ENCODE data around the gene ADGRG6.
"Not testable (repeated sequence)": the region's sequence is repeated elsewhere in the genome, so short reads cannot be mapped to it uniquely, and the experiment has no call there.

The ADGRG6 gene

GRCh38 chr6:142279350-142280180, 22.2 kb upstream of the ADGRG6 start:
- DNase-seq (ENCODE audit: extremely low spot score) = no peak
- no peak for TF ChIP-seq FOXM1 (IDR thresholded peaks at IDR 0.05; ENCODE audit: borderline replicate concordance)
- no peak for TF ChIP-seq L3MBTL2 (conservative IDR thresholded peaks at IDR 0.05)
- no peak for TF ChIP-seq SUZ12 (IDR thresholded peaks at IDR 0.05)
- TF ChIP-seq ELF4 (IDR thresholded peaks at IDR 0.05) = no peak
- no peak for TF ChIP-seq TARDBP (IDR thresholded peaks at IDR 0.05)
- no peak for TF ChIP-seq SP1 (IDR thresholded peaks at IDR 0.05)
- no peak for TF ChIP-seq FOXK2 (IDR thresholded peaks at IDR 0.05)
- no peak for TF ChIP-seq PKNOX1 (IDR thresholded peaks at IDR 0.05)
- TF ChIP-seq HDGF (IDR thresholded peaks at IDR 0.05; ENCODE audit: borderline replicate concordance) = no peak
- no peak for TF ChIP-seq NFRKB (IDR thresholded peaks at IDR 0.05)
- TF ChIP-seq BHLHE40 (IDR thresholded peaks at IDR 0.05; ENCODE audit: borderline replicate concordance) = no peak
- TF ChIP-seq ARNT (IDR thresholded peaks at IDR 0.05) = no peak
- no peak for TF ChIP-seq FOXA1 (IDR thresholded peaks at IDR 0.05)
- TF ChIP-seq ZNF384 (IDR thresholded peaks at IDR 0.05) = no peak
- no peak for TF ChIP-seq CTBP1 (IDR thresholded peaks at IDR 0.05; ENCODE audit: borderline replicate concordance)
- no peak for TF ChIP-seq LEF1 (IDR thresholded peaks at IDR 0.05; ENCODE audit: borderline replicate concordance)
- POLR2A ChIA-PET = interaction anchor here (1.0 to 1.1 kb wide), 2 partner anchors 11 to 22 kb away, joined by 3 read pairs; partner anchors contain the start of gene ADGRG6
- CTCF ChIA-PET = interaction anchor here (0.6 kb wide), 1 partner anchor 19 kb away, joined by 3 read pairs; no protein-coding TSS in a partner anchor

- DNase-seq (ENCODE audit: extremely low spot score) = no peak
- TF ChIP-seq ZNF384 (IDR thresholded peaks at IDR 0.05) = no peak
- no peak for TF ChIP-seq FOXA1 (IDR thresholded peaks at IDR 0.05)
- TF ChIP-seq SUZ12 (IDR thresholded peaks at IDR 0.05) = no peak
- no peak for TF ChIP-seq PKNOX1 (IDR thresholded peaks at IDR 0.05)
- no peak for TF ChIP-seq BHLHE40 (IDR thresholded peaks at IDR 0.05; ENCODE audit: borderline replicate concordance)
- no peak for TF ChIP-seq CTBP1 (IDR thresholded peaks at IDR 0.05; ENCODE audit: borderline replicate concordance)
- TF ChIP-seq TARDBP (IDR thresholded peaks at IDR 0.05) = no peak
- no peak for TF ChIP-seq FOXM1 (IDR thresholded peaks at IDR 0.05; ENCODE audit: borderline replicate concordance)
- TF ChIP-seq HDGF (IDR thresholded peaks at IDR 0.05; ENCODE audit: borderline replicate concordance) = no peak
- no peak for TF ChIP-seq L3MBTL2 (conservative IDR thresholded peaks at IDR 0.05)
- POLR2A ChIA-PET = interaction anchor here (1.1 kb wide), 1 partner anchor 21 kb away, joined by 3 read pairs; the partner anchor contains the start of gene ADGRG6
- CTCF ChIA-PET = no interaction called here
These were observed 21.5 kb upstream of the ADGRG6 start for GRCh38 chr6:142280265-142280664.

- ChIA-PET CTCF (no interaction called here), POLR2A (no interaction called here)
- TF ChIP-seq ZNF384 (IDR thresholded peaks at IDR 0.05) (no peak), TARDBP (IDR thresholded peaks at IDR 0.05) (no peak), FOXM1 (IDR thresholded peaks at IDR 0.05; ENCODE audit: borderline replicate concordance) (no peak), FOXK2 (IDR thresholded peaks at IDR 0.05) (no peak), ELF4 (IDR thresholded peaks at IDR 0.05) (no peak), FOXA1 (IDR thresholded peaks at IDR 0.05) (no peak), HDGF (IDR thresholded peaks at IDR 0.05; ENCODE audit: borderline replicate concordance) (no peak), LEF1 (IDR thresholded peaks at IDR 0.05; ENCODE audit: borderline replicate concordance) (no peak), CTBP1 (IDR thresholded peaks at IDR 0.05; ENCODE audit: borderline replicate concordance) (no peak), PKNOX1 (IDR thresholded peaks at IDR 0.05) (no peak), SP1 (IDR thresholded peaks at IDR 0.05) (no peak), SUZ12 (IDR thresholded peaks at IDR 0.05) (no peak), BHLHE40 (IDR thresholded peaks at IDR 0.05; ENCODE audit: borderline replicate concordance) (no peak), NFRKB (IDR thresholded peaks at IDR 0.05) (no peak), L3MBTL2 (conservative IDR thresholded peaks at IDR 0.05) (no peak), ARNT (IDR thresholded peaks at IDR 0.05) (no peak)
- DNase-seq (ENCODE audit: extremely low spot score) = no peak
These were observed 20.9 kb upstream of the ADGRG6 start for GRCh38 chr6:142280927-142281326.

GRCh38 chr6:142283138-142283537, 18.7 kb upstream of the ADGRG6 start:
- POLR2A ChIA-PET; CTCF ChIA-PET; DNase-seq (ENCODE audit: extremely low spot score): not testable (repeated sequence)

- ChIA-PET POLR2A (no interaction called here), CTCF (no interaction called here)
- TF ChIP-seq NFRKB (IDR thresholded peaks at IDR 0.05) = no peak
- TF ChIP-seq FOXA1 (IDR thresholded peaks at IDR 0.05) = no peak
- TF ChIP-seq CTBP1 (IDR thresholded peaks at IDR 0.05; ENCODE audit: borderline replicate concordance) = no peak
- no peak for TF ChIP-seq L3MBTL2 (conservative IDR thresholded peaks at IDR 0.05)
- TF ChIP-seq TARDBP (IDR thresholded peaks at IDR 0.05) = no peak
- no peak for TF ChIP-seq SUZ12 (IDR thresholded peaks at IDR 0.05)
- TF ChIP-seq HDGF (IDR thresholded peaks at IDR 0.05; ENCODE audit: borderline replicate concordance) = no peak
- no peak for TF ChIP-seq FOXK2 (IDR thresholded peaks at IDR 0.05)
- TF ChIP-seq SP1 (IDR thresholded peaks at IDR 0.05) = no peak
- TF ChIP-seq PKNOX1 (IDR thresholded peaks at IDR 0.05) = no peak
- no peak for DNase-seq (ENCODE audit: extremely low spot score)
These were observed 17.4 kb upstream of the ADGRG6 start for GRCh38 chr6:142284419-142284818.

Measured in HEK293T (cell line).